NOMO-1 treated with dmso at 0.1 percent for 144 hours (cell line): ENCODE data around the gene ABL2.
A peak's percentile ranks its signal among the peaks of the same experiment; 100 is the strongest.
"Not testable (repeated sequence)": the region's sequence is repeated elsewhere in the genome, so short reads cannot be mapped to it uniquely, and the experiment has no call there.

Experiments used
- DNase-seq: peaks from one replicate; lab custom pipeline; 2025; ENCODE audit not compliant: unreplicated experiment; lab: John Stamatoyannopoulos, UW

The ABL2 gene

DNA sequence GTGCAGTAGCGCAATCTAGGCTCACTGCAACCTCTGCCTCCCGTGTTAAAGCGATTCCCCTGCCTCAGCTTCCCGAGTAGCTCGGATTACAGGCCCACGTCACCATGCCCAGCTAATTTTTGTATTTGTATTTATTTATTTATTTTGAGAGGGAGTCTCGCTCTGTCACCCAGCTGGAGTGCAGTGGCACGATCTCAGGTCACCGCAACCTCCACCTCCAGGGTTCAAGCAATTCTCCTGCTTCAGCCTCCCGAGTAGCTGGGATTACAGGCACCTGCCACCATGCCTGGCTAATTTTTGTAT lies 59.1 kb downstream of the ABL2 start:
- DNase-seq, result not testable (repeated sequence)

DNA sequence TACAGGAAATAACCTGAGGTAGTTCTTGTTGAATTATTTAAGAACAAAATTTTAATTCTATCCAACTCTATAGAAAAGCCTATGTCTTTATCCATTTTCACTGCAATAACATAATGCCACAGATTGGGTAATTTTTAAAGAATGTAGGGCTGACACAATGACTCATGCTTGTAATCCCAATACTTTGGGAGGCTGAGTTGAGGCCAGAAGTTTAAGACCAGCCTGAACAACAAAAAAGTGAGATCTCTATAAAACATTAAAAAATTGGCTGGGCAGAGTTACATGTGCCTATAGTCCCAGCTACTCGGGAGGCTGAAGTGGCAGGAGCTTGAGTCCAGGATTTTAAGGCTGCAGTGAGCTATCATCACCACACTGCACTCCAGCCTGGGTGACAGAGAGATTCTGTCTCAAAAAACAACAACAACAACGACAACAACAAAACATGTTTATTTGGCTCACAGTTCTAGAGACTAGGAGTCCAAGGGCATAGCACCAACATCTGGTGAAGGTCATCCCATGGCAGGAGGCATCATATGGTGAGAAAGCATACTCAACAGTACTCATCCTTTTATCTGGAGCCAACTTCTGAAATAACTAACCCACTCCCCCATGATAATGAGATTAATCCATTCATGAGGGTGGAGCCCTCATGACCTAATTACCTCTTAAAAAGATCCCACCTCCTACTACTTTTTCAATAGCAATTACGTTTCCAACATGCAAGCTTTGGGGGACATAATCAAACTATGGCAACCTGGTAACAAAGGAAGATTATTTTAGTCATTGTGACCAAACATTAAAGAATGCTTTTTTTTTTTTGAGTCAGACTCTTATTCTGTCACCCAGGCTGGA lies 59.6 kb downstream of the ABL2 start:
- no peak for DNase-seq

DNA sequence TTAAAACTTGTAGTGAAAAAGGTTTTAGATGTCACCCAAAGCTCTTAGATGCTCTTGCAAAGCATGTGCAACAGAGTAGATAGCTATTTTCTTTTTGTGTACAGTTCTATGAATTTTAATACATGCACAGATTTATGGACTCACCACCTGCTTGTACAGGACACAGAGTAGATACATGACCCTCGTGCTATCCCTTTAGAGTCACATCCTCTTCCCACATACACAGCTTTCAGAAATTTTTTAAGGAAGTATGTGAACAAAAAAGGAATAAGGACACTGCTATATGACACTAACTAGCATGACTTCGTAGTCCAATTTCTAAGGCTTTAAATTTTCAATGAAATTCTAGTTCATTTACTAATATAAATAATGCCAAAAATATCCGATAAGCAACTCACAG lies 60.9 kb downstream of the ABL2 start:
- DNase-seq, result no peak

DNA sequence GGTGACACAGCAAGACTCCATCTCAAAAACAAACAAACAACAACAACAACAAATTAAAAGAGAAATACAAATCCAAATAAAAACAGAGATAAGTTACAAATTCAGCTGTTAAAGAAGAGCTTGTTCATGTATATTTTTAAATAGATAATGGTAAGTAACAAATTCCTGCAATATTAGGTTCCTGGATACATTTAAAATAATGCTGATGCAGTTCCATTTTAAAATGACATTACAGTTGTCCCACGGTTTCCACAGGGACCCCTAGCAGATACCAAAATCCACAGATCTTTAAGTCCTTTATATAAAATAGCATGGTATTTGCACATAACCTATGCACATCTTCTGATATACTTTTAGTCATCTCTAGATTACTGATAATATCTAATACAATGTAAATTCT lies 61.5 kb downstream of the ABL2 start:
- DNase-seq, result no peak

DNA sequence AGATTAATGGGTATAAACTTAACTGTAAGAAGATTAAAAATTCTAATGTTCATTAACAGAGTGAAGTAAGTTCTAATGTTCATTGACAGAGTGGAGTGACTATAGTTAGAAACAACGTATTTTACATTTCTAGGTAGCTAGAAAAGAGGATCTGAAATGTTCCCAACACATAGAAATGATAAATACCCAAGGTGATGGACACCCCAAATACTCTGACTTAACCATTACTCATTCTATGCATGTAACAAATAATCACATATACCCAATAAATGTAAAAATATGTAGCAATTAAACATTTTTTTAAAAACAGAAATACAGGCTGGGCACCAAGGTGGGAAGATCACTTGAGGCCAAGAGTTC lies 62.1 kb downstream of the ABL2 start:
- DNase-seq, result no peak

DNA sequence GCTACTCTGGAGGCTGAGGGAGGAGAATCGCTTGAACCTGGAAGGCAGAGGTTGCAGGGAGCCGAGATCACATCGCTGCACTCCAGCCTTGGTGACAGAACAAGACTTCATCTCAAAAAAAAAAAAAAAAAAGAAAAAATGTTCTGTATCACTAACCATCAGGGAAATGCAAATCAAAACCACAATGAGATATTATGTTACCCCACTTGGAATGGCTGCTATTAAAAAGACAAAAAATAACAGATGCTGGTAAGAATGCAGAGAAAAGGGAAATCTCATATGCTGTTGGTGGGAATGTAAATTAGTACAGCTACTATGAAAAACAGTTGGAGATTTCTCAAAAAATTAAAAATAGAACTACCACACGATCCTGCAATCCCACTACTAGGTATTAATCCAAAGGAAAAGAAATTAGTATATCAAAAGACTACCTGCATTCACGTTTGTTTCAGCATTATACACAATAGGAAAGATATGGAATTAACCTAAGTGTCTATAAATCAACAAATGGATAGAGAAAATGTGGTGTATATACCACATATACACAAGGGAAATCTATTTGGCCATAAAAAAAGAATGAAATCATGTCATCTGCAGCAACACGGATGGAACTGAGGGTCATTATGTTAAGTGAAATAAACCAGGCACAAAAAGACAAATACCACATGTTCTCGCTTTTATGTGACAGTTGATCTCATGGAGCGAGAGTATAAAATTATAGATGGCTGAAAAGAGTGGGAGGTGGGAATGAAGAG lies 62.6 kb downstream of the ABL2 start:
- no peak for DNase-seq

DNA sequence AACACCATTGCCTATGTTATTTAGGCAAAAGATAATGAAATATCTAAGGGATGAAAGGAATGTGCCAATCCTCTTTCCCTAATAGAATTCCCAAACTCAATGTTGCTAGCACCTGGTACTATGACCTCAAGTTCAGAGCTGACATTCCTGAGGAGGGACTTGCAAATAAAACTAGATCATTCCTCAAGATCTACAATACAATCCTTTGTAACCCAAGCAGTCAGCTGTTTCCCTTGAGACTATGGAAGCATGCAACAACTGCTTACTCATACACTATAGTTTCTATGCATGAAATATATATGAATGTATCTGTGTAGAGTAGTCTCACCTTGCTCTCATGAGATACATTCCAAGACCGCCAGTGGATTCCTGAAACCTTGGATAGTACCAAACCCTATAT lies 65.0 kb downstream of the ABL2 start:
- no peak for DNase-seq

DNA sequence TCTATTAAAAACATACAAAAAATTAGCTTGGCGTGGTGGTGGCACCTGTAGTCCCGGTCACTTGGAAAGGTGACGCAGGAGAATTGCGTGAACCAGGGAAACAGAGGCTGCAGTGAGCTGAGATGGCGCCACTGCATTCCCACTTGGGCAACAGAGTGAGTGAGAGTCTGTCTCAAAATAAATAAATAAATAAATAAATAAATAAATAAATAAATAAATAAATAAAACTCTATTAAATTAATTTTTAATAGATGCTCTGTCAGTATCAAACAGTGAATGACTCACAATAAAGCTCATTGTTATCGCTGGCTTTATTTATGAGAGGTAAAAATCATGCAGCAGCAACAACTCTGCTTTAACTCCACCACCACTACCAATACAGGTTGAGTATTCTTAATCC lies 72.8 kb downstream of the ABL2 start:
- DNase-seq, result no peak

DNA sequence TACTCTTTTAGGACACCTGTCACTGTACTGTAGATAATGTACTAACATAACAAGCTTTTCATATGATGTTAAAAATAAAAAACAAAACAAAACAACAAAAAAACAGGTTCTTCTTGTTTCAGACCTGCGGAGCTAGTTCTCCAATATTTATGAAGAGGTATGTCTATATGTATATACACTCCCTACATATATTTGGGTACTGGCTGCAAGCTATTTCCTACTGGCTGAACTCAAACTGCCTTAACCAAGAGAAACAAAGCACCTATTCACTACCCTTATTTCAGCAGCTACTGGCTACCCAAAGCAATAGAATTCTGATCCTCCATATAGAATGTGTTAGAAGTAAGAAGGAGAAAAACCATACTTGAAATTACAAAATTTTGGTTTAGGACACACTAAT lies 73.5 kb downstream of the ABL2 start:
- no peak for DNase-seq

DNA sequence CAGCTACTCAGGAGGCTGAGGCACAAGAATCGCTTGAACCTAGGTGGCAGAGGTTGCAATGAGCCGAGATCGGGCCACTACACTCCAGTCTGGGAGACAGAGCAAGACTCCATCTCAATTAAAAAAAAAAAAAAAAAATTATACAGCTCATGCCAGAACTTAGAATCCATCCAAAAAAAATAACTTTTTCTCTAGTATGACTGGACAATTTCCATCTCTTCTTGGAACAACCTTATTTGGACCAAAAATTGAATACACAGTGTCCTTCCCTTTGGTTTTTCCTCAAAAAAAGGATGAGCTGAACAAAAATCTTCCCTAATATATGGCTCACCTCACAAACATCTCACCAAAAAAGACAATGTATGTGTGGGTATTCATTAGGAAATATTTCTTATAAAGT lies 73.9 kb downstream of the ABL2 start:
- DNase-seq, result no peak

DNA sequence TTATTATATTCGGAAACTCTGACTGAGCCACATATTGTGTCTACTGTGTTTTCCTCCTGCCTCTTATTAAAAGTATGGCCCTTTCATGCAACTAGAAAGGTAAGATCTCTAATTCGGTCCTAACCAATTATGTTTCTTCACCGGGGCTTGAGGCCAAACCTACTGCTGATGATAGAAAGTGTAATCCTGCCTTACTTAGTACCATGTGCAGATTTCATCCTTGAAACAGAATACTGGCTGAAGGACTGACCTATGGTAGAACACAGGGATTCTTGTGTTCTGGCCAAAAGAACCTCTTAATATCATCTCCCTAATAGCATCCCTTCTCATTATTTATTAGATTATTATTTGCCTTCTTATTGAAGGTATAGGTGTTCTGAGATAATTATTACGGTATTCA lies 75.0 kb downstream of the ABL2 start:
- no peak for DNase-seq

DNA sequence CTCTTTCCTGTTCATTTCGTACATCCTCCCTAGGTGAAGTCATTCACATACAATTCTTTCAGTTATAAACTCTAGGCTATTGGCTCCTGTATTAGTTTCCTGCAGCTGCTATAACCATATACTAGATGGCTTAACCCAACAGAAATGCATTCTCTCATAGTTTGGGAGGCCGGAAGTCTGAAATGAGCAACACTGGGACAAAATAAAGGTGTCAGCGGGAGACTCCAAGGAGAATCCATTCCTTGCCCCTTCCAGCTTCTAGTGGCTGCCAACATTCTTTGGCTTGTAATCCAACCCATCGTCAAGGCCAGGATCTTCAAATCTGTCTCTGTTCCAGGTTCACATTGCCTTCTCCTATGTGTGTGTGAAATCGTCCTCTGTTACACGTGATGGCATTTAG lies 76.3 kb downstream of the ABL2 start:
- DNase-seq, result no peak

DNA sequence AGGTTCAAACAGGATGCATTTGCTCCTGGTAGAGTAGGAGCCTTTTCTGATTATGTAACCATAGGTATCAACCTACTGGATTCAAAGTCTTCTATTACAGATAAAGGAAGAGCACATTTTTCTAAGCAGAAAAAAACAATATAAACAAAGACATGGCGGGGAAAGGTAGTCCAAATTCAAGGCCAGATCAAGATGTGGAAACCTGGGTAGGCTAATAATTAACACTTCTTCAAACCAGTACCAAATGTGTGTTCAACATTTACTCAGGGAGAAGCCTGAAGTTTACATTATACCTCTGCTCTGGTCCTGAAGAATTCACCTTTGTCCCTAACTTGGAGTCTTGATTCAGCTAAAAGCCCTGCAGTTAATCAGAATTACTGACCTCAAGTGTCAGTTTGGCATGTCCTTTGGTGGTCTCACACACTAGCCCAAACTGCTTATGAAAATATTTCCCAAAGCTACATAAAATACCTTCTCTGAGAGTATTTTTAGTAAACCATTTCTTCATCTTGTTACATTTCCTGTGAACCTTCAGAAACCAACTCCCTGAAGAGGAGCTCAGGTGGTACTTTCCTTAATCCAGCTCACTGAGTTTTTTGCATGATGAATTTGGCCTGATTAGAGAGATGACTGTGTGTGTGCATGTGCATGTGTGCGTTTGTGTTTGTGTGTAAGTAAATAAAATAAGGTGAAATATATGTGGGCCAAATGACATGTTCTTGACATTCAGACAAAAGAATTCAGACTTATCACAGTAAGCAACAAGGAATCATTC lies 77.4 kb downstream of the ABL2 start:
- DNase-seq, result no peak

DNA sequence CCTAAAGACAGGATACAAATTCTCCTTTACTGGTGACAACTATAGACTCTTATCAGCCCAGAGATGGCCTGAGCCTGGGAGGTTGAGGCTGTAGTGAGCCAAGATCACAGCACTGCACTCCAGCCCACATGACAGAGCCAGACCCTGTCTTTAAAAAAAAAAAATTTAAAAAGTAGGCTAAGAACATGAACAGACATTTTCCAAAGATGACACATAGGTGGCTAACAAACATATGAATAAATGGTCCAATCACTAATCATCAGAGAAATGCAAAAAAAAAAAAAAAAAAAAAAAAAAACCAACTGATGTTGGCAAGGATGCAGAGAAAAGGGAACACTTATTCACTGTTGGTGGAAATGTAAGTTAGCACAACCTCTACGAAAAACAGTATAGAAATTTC lies 82.6 kb downstream of the ABL2 start:
- no peak for DNase-seq

DNA sequence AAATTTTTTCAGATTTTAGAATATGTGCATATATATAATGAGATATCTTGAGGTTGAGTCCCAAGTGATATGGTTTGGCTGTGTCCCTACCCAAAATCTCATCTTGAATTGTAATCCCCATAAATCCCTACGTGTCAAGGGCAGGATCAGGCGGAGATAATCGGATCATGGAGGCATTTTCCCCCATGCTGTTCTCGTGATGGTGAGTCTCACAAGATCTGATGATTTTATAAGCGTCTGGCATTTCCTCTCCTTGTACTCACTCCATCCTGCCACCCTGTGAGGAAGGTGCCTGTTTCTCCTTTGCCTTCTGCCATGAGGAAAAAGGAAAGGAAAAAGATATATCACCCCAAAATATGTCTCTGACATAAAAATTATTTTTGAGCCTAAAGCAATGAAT lies 83.0 kb downstream of the ABL2 start:
- no peak for DNase-seq

DNA sequence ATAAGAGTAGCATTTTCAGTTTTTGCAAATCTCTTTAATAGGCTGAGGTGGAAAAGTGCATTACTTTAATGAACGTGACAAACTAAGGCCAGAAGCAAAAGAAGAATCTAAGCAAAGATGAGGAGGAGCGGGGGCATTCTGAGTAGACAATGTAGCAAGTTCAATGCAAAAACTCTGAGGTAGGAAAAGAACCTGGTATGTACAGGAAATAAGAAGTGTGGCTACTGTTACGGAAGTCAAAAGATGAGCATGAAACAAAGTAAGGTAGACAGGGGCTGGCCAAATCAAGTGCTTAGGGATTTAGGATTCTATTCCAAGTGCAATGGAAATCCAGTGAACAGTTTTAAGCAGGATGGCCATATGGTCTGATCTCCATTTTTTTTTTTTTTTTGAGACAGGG lies 84.0 kb downstream of the ABL2 start:
- DNase-seq, result no peak

DNA sequence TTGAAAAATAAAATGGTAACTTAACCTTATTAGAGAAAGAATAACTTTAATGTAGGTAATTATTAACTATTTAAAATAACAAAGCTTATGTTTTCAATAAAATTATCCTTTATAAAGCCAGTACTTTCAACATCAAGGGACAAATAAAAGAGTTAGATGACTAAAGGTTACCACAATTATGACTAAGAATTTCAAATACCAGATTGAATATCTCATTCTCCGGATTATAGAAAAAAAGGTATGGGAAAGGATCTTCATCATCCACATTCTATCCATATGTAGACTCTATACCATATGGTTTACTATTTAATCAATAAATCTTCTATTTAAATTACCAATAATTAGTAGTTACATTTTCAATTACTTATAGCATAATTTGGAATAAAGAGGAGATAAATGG lies 84.9 kb downstream of the ABL2 start:
- no peak for DNase-seq

DNA sequence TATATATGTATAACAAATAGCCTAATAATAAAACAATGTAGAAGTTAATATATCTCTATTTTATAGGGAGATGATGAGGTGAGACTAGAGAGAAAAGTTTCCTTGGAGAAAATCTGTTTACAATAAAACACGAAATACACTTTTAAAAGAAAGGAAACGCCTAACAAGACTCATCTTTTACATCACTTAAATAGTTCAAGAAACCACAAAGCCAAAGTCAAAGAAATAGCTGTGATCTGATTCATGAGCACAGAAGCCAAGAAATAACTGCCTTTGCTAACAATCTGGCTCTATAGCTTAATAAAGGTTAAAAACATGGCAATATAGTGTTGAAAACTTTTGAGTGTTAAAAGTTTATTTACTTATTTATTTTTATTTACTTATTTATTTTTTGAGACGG lies 86.2 kb downstream of the ABL2 start:
- DNase-seq, result no peak

DNA sequence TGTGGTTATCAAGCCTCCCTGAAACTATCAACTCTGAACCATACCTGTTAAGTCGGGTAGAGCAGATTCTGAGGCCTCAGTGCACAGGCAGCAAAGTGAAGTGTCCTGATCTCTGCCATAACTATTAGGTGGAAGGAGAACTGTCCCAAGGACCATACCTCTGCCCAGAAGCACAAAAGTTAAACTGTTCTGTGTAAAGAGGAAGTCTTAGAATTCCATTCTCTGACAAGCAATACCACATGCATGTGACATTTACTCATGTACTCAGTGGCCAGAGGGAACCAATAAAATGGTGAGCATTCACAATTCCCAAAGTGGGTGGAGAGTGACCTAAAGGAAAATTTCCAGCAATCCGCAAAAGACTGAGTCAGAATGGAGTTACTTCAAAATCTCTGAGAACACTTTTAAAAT lies 86.6 kb downstream of the ABL2 start:
- peak; percentile 31 for DNase-seq

DNA sequence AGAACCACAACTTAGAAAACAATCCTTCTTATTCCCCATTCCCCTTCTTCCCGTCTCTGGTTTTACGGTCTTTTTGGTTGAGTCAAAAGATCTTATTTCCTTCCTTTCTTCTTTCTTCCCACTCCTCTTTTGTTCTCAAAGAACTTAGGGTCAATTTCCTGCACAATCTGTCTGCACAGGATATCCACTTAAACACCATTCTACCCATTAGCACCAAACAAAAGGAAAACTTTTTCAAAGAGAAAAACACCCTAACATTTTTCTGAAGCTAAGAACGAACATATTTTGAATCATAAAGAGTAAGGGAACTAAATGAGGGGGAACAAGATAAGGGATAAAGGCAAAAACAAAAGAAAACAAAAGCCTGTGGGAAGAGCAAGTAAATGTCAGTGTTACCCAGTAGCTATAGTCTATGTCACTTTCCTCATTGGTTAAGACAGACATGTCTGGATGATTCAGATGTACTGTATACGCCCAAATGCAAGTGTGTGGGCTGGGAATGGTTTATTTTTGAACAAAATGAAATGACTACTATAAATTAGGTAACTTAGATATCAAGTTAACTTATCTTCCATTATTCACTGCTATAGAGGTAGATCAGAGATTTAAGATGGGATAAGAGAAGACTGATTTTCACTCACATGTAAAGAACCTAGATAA lies 87.8 kb downstream of the ABL2 start:
- no peak for DNase-seq

DNA sequence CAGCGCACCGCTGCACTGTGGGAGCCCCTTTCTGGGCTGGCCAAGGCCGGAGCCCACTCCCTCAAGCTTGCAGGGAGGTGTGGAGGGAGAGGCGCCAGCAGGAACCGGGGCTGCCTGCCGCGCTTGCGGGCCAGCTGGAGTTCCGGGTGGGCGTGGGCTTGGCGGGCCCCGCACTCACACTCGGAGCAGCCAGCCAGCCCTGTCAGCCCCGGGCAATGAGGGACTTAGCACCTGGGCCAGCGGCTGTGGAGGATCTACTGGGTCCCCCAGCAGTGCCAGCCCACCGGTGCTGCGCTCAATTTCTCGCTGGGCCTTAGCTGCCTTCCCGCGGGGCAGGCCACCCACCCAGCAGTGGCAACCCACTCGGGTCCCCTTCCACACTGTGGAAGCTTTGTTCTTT lies 90.7 kb downstream of the ABL2 start:
- DNase-seq, result not testable (repeated sequence)
